Stimulated activated CD4-positive, alpha-beta T cell treated with anti-CD3 and anti-CD28 coated beads, Interleukin-15, amount 100 ng/mL, for 1 hour (primary cell): Measurements from ENCODE around the gene TMEM132E.

Experiments
- DNase-seq, 2 donors: peaks; one replicate each; pipeline ENCODE4 v3.0.0-alpha.2; 2020; ENCODE audit warnings: low read depth in 1 of 2, low spot score in 1 of 2

The TMEM132E gene

GRCh38 chr17:34658811-34659560 lies 79.6 kb downstream of the TMEM132E start:
- no peak for DNase-seq

- no peak for DNase-seq
These were observed 84.3 kb downstream of the TMEM132E start for GRCh38 chr17:34663714-34664113.

DNA sequence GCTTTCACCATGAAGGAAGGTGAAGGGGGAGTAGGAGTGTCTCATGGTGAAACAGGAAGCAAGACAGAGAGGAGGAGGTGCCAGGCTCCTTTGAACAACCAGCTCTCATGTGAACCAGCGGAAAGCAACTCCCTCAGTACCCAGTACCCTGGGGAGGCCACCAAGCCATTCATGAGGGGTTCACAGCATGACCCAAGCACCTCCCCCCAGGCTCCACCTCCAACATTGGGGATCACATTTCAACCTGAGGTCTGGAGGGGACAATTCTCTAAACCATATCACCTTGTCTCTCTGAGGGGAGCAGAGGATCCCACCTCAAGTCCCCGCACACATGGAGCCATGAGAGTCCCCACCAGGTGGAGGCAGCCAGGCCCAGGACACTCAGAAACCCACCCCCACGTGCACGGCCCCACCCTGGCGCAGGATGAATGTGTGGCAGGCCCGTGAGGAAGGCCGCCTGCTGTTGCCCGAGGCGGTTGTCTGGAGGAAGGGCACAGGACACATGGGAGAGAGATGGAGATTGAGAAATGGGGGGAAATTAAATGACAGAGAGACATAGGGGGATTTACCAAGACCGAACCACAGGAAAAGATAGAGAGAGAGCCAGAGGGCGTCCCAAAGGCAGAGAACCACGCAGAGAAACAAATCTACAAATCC lies 85.9 kb downstream of the TMEM132E start:
- no peak for DNase-seq

- no peak for DNase-seq
These were observed 86.7 kb downstream of the TMEM132E start for GRCh38 chr17:34665819-34666763.

DNA sequence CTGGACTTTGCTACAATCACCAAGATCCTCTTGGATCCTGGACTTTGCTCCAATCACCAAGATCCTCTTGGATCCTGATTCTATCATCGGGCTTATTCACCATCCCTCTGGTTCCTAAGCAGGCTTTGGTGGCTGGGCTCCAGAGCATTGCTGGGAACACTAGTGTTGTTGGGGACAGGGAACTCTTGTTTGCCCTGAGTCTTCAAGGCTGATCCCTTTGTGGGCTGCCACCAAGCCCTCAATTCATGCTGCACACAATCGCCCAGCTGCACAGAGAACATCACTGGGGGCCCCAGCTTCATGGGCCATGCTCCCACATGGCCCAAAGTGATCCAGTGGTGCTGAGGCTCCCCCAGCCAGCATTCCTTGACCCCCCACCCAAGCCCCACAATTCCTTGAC lies 88.3 kb downstream of the TMEM132E start:
- no peak for DNase-seq

GRCh38 chr17:34668206-34668605 lies 88.8 kb downstream of the TMEM132E start:
- DNase-seq: no peak

DNA sequence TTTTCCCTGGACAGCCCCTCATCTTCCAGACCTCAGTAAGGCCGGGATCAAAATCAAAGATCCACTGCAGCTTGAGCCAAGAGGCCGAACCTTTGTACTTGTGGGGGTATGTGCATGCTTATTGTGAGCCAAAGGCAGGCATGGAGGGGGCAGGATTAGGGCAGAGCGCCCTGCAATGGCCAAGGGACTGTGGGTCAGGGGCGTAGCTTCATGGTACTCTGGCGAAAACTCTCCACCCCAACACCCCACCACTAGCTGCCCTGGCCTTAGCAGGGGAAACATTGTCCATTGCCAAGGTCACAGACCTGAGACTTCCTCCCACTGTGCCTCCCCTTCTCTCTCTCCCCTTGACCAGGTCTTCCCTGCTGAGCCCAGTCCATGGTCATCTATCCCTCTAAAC lies 90.1 kb downstream of the TMEM132E start:
- no peak for DNase-seq

DNA sequence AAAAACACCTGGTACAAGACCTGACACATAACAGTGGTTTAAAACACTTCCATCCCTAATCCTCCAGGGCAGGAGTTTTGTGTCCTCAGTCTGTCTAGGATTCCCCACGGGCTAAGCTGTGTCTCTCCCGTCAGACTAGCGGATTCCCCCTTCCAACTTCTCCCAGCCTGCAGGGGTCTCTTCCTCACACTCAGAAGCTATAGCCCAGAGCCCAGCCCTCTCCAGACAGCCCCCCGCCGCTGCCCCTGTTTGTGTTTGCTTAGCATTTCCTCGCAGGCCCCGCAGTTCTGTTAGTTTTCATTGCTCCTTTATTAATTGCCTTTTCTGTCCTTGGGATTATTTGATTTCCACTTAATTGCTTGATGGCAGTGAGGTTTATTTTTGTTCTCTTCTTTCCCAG lies 91.2 kb downstream of the TMEM132E start:
- no peak for DNase-seq

GRCh38 chr17:34671191-34671590 lies 91.8 kb downstream of the TMEM132E start:
- no peak for DNase-seq

- DNase-seq: no peak
These were observed 92.9 kb downstream of the TMEM132E start for GRCh38 chr17:34672176-34672785.

GRCh38 chr17:34673516-34673915 lies 94.1 kb downstream of the TMEM132E start:
- no peak for DNase-seq

- DNase-seq: no peak
These were observed 94.9 kb downstream of the TMEM132E start for GRCh38 chr17:34673995-34674890.

DNA sequence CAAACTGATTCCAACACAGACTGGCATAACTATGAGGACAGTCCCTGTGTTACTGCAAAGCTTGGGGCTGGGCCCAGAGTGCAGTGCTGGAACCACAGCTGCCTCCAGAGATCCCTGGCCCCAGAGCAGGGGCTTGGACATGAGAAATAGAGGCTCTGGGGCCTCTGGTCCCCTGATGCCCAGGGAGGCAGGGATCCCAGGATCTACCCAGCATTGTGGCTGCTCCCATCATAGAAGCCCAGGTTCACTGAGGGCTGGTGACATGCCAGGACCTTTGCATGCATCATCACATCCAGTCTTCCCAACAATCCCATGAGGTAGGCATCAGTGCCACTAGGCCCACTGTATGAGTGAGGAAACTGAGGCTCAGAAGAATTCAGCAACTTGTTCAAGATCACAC lies 95.8 kb downstream of the TMEM132E start:
- no peak for DNase-seq

- DNase-seq: no peak
These were observed 96.2 kb downstream of the TMEM132E start for GRCh38 chr17:34675605-34676004.

DNA sequence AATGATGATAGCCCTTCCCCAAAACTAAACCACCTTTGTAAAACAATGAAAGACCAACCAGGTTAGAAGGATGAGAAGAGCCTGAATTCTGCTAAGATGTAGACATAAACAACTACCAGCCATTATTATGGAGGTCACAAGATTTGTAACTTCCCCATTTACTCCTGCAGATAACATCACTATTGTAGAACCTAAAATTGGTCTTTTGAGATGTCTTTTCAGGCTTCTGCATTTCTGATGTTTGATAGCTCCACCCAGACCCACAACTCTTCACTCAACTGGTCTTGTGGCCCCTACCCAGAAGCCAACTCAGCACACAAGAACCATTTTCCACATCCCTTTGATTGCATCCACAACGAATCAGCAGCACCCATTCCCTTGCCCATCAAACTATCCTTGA lies 100.8 kb downstream of the TMEM132E start:
- DNase-seq: no peak

DNA sequence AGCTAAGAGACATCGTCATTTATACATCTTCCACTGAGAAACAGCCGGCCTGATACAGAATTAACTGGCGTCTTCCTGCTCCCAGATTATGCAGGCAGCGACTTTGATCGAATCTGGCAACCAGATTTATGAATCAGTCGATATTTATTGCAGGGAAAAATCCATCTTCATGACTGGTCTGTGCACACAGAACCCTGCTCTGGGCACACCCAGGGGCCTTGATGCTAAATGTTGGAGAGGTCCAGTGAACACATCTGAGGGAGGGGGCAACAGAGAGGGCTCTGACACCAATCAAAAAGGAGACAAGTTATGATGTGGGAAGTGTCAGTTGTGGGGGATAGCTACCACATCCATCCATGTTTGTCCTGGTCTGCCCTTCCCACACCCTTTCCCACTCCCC lies 102.9 kb downstream of the TMEM132E start:
- DNase-seq: no peak

DNA sequence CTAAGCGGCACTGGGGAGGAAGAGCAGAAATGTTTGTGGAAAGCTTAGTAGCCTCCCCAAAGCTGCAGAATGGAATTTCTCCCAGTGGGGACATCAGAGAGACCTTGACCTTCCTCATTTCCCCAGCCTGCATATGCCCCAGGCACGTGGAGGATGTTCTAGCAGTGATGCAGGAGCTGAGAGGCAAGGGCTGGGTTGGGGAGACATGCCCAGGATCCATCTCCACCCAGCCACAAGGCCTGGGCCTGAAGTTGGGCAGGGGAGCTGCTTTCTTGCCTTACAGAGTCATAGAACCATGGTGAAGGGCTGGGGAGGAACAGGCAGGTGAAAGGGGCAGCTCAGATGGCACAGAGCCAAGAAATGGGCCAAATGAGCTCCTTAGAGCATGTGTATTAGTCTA lies 104.0 kb downstream of the TMEM132E start:
- no peak for DNase-seq
